Spinal cord (tissue), 10 donors: ENCODE data around the gene POU2F3. TPM values are rescaled to one million over a fixed set of nuclear protein-coding genes. Genes with fewer than 3 reads are reported as not detected.

Experiments
- DNase-seq, 6 donors: peaks; one replicate each; pipeline versions ENCODE4 v3.0.0 to v3.0.0-alpha.2; 2013 to 2015; ENCODE audit warnings: low spot score in 6 of 6, low read depth in 4 of 6
- H3K27ac ChIP-seq: one replicate; pipeline ENCODE4 v1.5.1; 2013; ENCODE audit warnings: low read depth, low read length, control low read depth
- H3K27me3 ChIP-seq: one replicate; pipeline ENCODE4 v1.6.1; 2013; ENCODE audit warnings: low read length; ENCODE audit not compliant: control insufficient read depth, insufficient read depth
- H3K36me3 ChIP-seq: one replicate; pipeline ENCODE4 v1.6.1; 2013; ENCODE audit warnings: low read length; ENCODE audit not compliant: control insufficient read depth, insufficient read depth
- H3K4me1 ChIP-seq: one replicate; pipeline ENCODE4 v1.6.1; 2013; ENCODE audit warnings: low read length; ENCODE audit not compliant: control insufficient read depth, insufficient read depth
- H3K4me3 ChIP-seq: one replicate; pipeline ENCODE4 v1.5.1; 2013; ENCODE audit warnings: low read depth, low read length, control low read depth
- H3K9me3 ChIP-seq: one replicate; pipeline ENCODE4 v1.6.1; 2013; ENCODE audit warnings: low read length; ENCODE audit not compliant: control insufficient read depth, insufficient read depth
- WGBS: methylation state at CpG from one replicate; pipeline ENCODE4 v1.1.5; 2013; ENCODE audit warnings: missing lambda C conversion rate; ENCODE audit not compliant: insufficient coverage; 5-methylcytosine and 5-hydroxymethylcytosine counted together
- polyA plus RNA-seq, 2 donors: library from polyadenylated mRNA; unstranded; fragments of 120-200 nt; gene quantifications; one replicate each; pipeline ENCODE4 v1.2.1, GENCODE V29; 2013; ENCODE audit not compliant: insufficient read length in 2 of 2
- total RNA-seq, 2 donors: library from RNA; depleted of rRNA in 1 of 2; stranded (reverse); fragments of 120-200 nt in 1 of 2; fragments of >200 nt in 1 of 2; gene quantifications; one replicate each; pipeline versions ENCODE4 v1.2.3 to v1.2.4, GENCODE V29; 2013 to 2014
- donor health status: healthy.

Gene POU2F3
- total and polyA plus RNA-seq, 4 donors: 0.38 TPM; not detected in 3

GRCh38 chr11:120198787-120199469, 41.0 kb upstream of the POU2F3 start:
- no peaks in the 10 kb centered on the region for H3K9me3 ChIP-seq
- no peak overlapping the region for H3K27ac ChIP-seq
- 60% methylated on average over 8 of the region's 9 CpGs for WGBS
- H3K4me3 ChIP-seq: no peak overlapping the region
- H3K4me1 ChIP-seq: peaks cover 52% of the 10 kb centered on the region
- peak in 2 of 6 donors; percentile 22 to 24 for DNase-seq
- H3K27me3 ChIP-seq: peaks cover 2% of the 10 kb centered on the region
- no peaks in the 10 kb centered on the region for H3K36me3 ChIP-seq

- Histone ChIP-seq H3K9me3 (no peaks in the 10 kb centered on the region), H3K27ac (no peak overlapping the region), H3K4me3 (no peak overlapping the region), H3K27me3 (peaks cover 2% of the 10 kb centered on the region), H3K4me1 (peaks cover 50% of the 10 kb centered on the region), H3K36me3 (no peaks in the 10 kb centered on the region)
- no peak for DNase-seq
- WGBS: 77% methylated on average over 5 of the region's 9 CpGs
Measured at GRCh38 chr11:120199613-120200012, 40.3 kb upstream of the POU2F3 start.

GRCh38 chr11:120200677-120201076, 39.3 kb upstream of the POU2F3 start:
- H3K4me1 ChIP-seq: peaks cover 40% of the 10 kb centered on the region
- peaks cover 2% of the 10 kb centered on the region for H3K27me3 ChIP-seq
- H3K4me3 ChIP-seq: no peak overlapping the region
- no peak for DNase-seq
- H3K36me3 ChIP-seq: no peaks in the 10 kb centered on the region
- no peaks in the 10 kb centered on the region for H3K9me3 ChIP-seq
- 100% methylated on average over 1 of the region's 1 CpG for WGBS
- no peak overlapping the region for H3K27ac ChIP-seq

- H3K9me3 ChIP-seq: no peaks in the 10 kb centered on the region
- DNase-seq: no peak
- H3K27ac ChIP-seq: no peak overlapping the region
- H3K27me3 ChIP-seq: peaks cover 4% of the 10 kb centered on the region
- H3K36me3 ChIP-seq: no peaks in the 10 kb centered on the region
- no CpG with 5 or more reads among the region's 3 CpGs for WGBS
- H3K4me1 ChIP-seq: peaks cover 30% of the 10 kb centered on the region
- H3K4me3 ChIP-seq: no peak overlapping the region
Measured at GRCh38 chr11:120201653-120202052, 38.3 kb upstream of the POU2F3 start.

- Histone ChIP-seq H3K36me3 (no peaks in the 10 kb centered on the region), H3K27ac (no peak overlapping the region), H3K27me3 (peaks cover 5% of the 10 kb centered on the region), H3K9me3 (no peaks in the 10 kb centered on the region), H3K4me1 (peaks cover 11% of the 10 kb centered on the region), H3K4me3 (no peak overlapping the region)
- WGBS: 89% methylated on average over 3 of the region's 4 CpGs
- no peak for DNase-seq
Measured at GRCh38 chr11:120203626-120204025, 36.3 kb upstream of the POU2F3 start.

- H3K9me3 ChIP-seq: no peaks in the 10 kb centered on the region
- no peaks in the 10 kb centered on the region for H3K36me3 ChIP-seq
- H3K27ac ChIP-seq: no peak overlapping the region
- peaks cover 14% of the 10 kb centered on the region for H3K4me1 ChIP-seq
- no peak for DNase-seq
- H3K27me3 ChIP-seq: peaks cover 14% of the 10 kb centered on the region
- 98% methylated on average over 6 of the region's 7 CpGs for WGBS
- H3K4me3 ChIP-seq: no peak overlapping the region
Measured at GRCh38 chr11:120205596-120206161, 34.3 kb upstream of the POU2F3 start.

- Histone ChIP-seq H3K27me3 (peaks cover 21% of the 10 kb centered on the region), H3K4me1 (peaks cover 25% of the 10 kb centered on the region), H3K36me3 (no peaks in the 10 kb centered on the region), H3K27ac (no peak overlapping the region), H3K4me3 (no peak overlapping the region), H3K9me3 (no peaks in the 10 kb centered on the region)
- WGBS: 93% methylated on average over 6 of the region's 7 CpGs
- DNase-seq: no peak
Measured at GRCh38 chr11:120207512-120207911, 32.4 kb upstream of the POU2F3 start.

GRCh38 chr11:120208001-120208441, 31.9 kb upstream of the POU2F3 start:
- H3K27ac ChIP-seq: no peak overlapping the region
- DNase-seq: peak in 1 of 6 donors; percentile 26

GRCh38 chr11:120208777-120209176, 31.2 kb upstream of the POU2F3 start:
- no peak overlapping the region for H3K4me3 ChIP-seq
- H3K27ac ChIP-seq: no peak overlapping the region
- H3K4me1 ChIP-seq: peaks cover 30% of the 10 kb centered on the region
- no peaks in the 10 kb centered on the region for H3K9me3 ChIP-seq
- H3K27me3 ChIP-seq: peaks cover 21% of the 10 kb centered on the region
- DNase-seq: peak in 1 of 6 donors; percentile 18
- H3K36me3 ChIP-seq: no peaks in the 10 kb centered on the region
- WGBS: 74% methylated on average over 5 of the region's 6 CpGs

More at GRCh38 chr11:120208001-120208441, 31.9 kb upstream of the POU2F3 start:
- H3K9me3 ChIP-seq: no peaks in the 10 kb centered on the region
- H3K4me1 ChIP-seq: peaks cover 29% of the 10 kb centered on the region
- WGBS: 38% methylated on average over 13 of the region's 13 CpGs
- no peaks in the 10 kb centered on the region for H3K36me3 ChIP-seq
- H3K4me3 ChIP-seq: no peak overlapping the region
- peaks cover 21% of the 10 kb centered on the region for H3K27me3 ChIP-seq
